T-helper 1 cell (primary cell): ENCODE data around the gene CATSPERZ.
"Not testable (repeated sequence)": the region's sequence is repeated elsewhere in the genome, so short reads cannot be mapped to it uniquely, and the experiment has no call there.

ENCODE experiments used
- DNase-seq, 5 donors: peaks; one replicate each; pipeline ENCODE4 v3.0.0-alpha.2; 2012 to 2020

The CATSPERZ gene

GRCh38 chr11:64321026-64321425 is 20.9 kb downstream of the CATSPERZ start:
- no peak for DNase-seq

- DNase-seq, result no peak
Observed at GRCh38 chr11:64321533-64321932, 21.4 kb downstream of the CATSPERZ start.

- no peak for DNase-seq
Observed at GRCh38 chr11:64322925-64323260, 22.7 kb downstream of the CATSPERZ start.

GRCh38 chr11:64323373-64323772 is 23.2 kb downstream of the CATSPERZ start:
- DNase-seq, result no peak

GRCh38 chr11:64323984-64324383 is 23.8 kb downstream of the CATSPERZ start:
- DNase-seq, result not testable (repeated sequence)

- no peak for DNase-seq
Observed at GRCh38 chr11:64324692-64325469, 24.7 kb downstream of the CATSPERZ start.

GRCh38 chr11:64327375-64327774 is 27.2 kb downstream of the CATSPERZ start:
- DNase-seq, result no peak

GRCh38 chr11:64327993-64328392 is 27.8 kb downstream of the CATSPERZ start:
- DNase-seq, result no peak

GRCh38 chr11:64330888-64331287 is 30.7 kb downstream of the CATSPERZ start:
- no peak for DNase-seq

GRCh38 chr11:64331569-64332371 is 31.6 kb downstream of the CATSPERZ start:
- peak in 4 of 5 donors; percentile 43 to 86 (median 46) for DNase-seq

- DNase-seq, result no peak
Observed at GRCh38 chr11:64333556-64333955, 33.4 kb downstream of the CATSPERZ start.

GRCh38 chr11:64334764-64335735 is 34.9 kb downstream of the CATSPERZ start:
- DNase-seq, result no peak

GRCh38 chr11:64337538-64338249 is 37.5 kb downstream of the CATSPERZ start:
- DNase-seq, result no peak

- DNase-seq, result no peak
Observed at GRCh38 chr11:64338716-64339115, 38.6 kb downstream of the CATSPERZ start.

- no peak for DNase-seq
Observed at GRCh38 chr11:64339286-64339685, 39.1 kb downstream of the CATSPERZ start.

GRCh38 chr11:64339754-64340408 is 39.7 kb downstream of the CATSPERZ start, which contains the start of gene CCDC88B:
CCDC88B (plus strand) TSS chr11:64340204; CDS start chr11:64340267, 63 bp downstream.
- peak; percentile 84 to 90 (median 84) for DNase-seq

GRCh38 chr11:64340671-64341335 is 40.6 kb downstream of the CATSPERZ start:
- peak; percentile 52 to 75 (median 66) for DNase-seq

GRCh38 chr11:64341429-64341828 is 41.3 kb downstream of the CATSPERZ start:
- no peak for DNase-seq

- peak; percentile 74 to 91 (median 85) for DNase-seq
Observed at GRCh38 chr11:64341851-64342791, 42.0 kb downstream of the CATSPERZ start.
